Lower leg skin (tissue), 3 donors: ENCODE measurements around the gene EDN3.

Experiments used
- POLR2A ChIP-seq, 2 donors: fragments of 450-650 bp; IDR thresholded peaks; one replicate each; pipeline ENCODE4 v1.6.1; 2016 to 2017; ENCODE audit warnings: antibody characterized with exemption in 2 of 2, mild to moderate bottlenecking in 1 of 2, moderate library complexity in 1 of 2
- TF ChIP-seq, protein P1 (sequence below), 3 donors: fragments of 450-650 bp; IDR thresholded peaks; one replicate each; pipeline ENCODE4 v1.5.1; 2016; ENCODE audit warnings: antibody characterized with exemption in 3 of 3, mild to moderate bottlenecking in 3 of 3, moderate library complexity in 2 of 3

DNA sequence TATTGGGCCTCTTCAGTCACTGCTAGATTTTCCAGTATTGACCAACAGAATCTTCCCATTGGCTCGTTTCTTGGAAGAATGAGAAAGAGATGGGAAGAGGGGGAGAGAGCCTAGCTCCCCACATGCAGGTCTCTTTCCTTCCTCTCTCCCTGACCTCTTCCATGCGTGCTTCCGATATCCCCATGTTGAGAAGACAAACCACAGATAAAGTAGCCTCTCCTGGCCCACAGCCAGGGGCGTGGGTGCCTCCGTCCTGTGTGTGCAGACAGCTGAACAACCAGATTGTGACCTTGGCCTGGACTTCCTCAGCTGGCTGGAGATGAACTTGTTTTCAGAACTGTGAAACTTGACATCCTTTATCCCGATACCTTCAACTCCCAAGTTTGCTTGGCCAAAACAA, 71.0 kb downstream of the EDN3 start:
- TF ChIP-seq, protein P1, sequence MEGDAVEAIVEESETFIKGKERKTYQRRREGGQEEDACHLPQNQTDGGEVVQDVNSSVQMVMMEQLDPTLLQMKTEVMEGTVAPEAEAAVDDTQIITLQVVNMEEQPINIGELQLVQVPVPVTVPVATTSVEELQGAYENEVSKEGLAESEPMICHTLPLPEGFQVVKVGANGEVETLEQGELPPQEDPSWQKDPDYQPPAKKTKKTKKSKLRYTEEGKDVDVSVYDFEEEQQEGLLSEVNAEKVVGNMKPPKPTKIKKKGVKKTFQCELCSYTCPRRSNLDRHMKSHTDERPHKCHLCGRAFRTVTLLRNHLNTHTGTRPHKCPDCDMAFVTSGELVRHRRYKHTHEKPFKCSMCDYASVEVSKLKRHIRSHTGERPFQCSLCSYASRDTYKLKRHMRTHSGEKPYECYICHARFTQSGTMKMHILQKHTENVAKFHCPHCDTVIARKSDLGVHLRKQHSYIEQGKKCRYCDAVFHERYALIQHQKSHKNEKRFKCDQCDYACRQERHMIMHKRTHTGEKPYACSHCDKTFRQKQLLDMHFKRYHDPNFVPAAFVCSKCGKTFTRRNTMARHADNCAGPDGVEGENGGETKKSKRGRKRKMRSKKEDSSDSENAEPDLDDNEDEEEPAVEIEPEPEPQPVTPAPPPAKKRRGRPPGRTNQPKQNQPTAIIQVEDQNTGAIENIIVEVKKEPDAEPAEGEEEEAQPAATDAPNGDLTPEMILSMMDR (IDR thresholded peaks at IDR 0.05), result no peak
- TF ChIP-seq POLR2A (IDR thresholded peaks at IDR 0.05), result no peak
